ENCODE data around the gene MLLT10.

The MLLT10 gene

GRCh38 chr10:21533467-21534279 lies at the start of gene MLLT10:
Gene MLLT10, plus strand, starts transcription at chr10:21534232. Its CDS starts 413 bp downstream, at chr10:21534645.
- DNase-seq (ENCODE audit: low read depth in 2 of 2) = peak; percentile 83 to 91

GRCh38 chr10:21487416-21488180 lies 46.4 kb upstream of the MLLT10 start:
- DNase-seq (ENCODE audit: low read depth in 2 of 2) = no peak

GRCh38 chr10:21488246-21488956 lies 45.6 kb upstream of the MLLT10 start:
- DNase-seq (ENCODE audit: low read depth in 2 of 2) = no peak

GRCh38 chr10:21488957-21489446 lies 45.0 kb upstream of the MLLT10 start:
- DNase-seq (ENCODE audit: low read depth in 2 of 2) = no peak

- DNase-seq (ENCODE audit: low read depth in 2 of 2) = no peak
Observed at GRCh38 chr10:21490028-21490710, 43.9 kb upstream of the MLLT10 start.

GRCh38 chr10:21490711-21491105 lies 43.3 kb upstream of the MLLT10 start:
- no peak for DNase-seq (ENCODE audit: low read depth in 2 of 2)

GRCh38 chr10:21492421-21492820 lies 41.6 kb upstream of the MLLT10 start:
- no peak for DNase-seq (ENCODE audit: low read depth in 2 of 2)

- no peak for DNase-seq (ENCODE audit: low read depth in 2 of 2)
Observed at GRCh38 chr10:21493784-21494183, 40.2 kb upstream of the MLLT10 start.

GRCh38 chr10:21494191-21495001 lies 39.6 kb upstream of the MLLT10 start:
- peak in 1 of 2 donors; percentile 25 for DNase-seq (ENCODE audit: low read depth in 2 of 2)

GRCh38 chr10:21495002-21495751 lies 38.9 kb upstream of the MLLT10 start:
- DNase-seq (ENCODE audit: low read depth in 2 of 2) = no peak

GRCh38 chr10:21495752-21496342 lies 38.2 kb upstream of the MLLT10 start:
- DNase-seq (ENCODE audit: low read depth in 2 of 2) = peak; percentile 84 to 90

- peak in 1 of 2 donors; percentile 46 for DNase-seq (ENCODE audit: low read depth in 2 of 2)
Observed at GRCh38 chr10:21496343-21497176, 37.5 kb upstream of the MLLT10 start.

- no peak for DNase-seq (ENCODE audit: low read depth in 2 of 2)
Observed at GRCh38 chr10:21497177-21497807, 36.7 kb upstream of the MLLT10 start.

- DNase-seq (ENCODE audit: low read depth in 2 of 2) = no peak
Observed at GRCh38 chr10:21498377-21498776, 35.7 kb upstream of the MLLT10 start.

- no peak for DNase-seq (ENCODE audit: low read depth in 2 of 2)
Observed at GRCh38 chr10:21498986-21499385, 35.0 kb upstream of the MLLT10 start.

GRCh38 chr10:21499701-21500577 lies 34.1 kb upstream of the MLLT10 start:
- DNase-seq (ENCODE audit: low read depth in 2 of 2) = no peak

- no peak for DNase-seq (ENCODE audit: low read depth in 2 of 2)
Observed at GRCh38 chr10:21500578-21500910, 33.5 kb upstream of the MLLT10 start.
